HG03342 (cell line): ENCODE data around the gene MAP1LC3B2.

ENCODE experiments used
- ATAC-seq: cut with Tn5 transposase; IDR thresholded peaks from one replicate; pipeline ENCODE4 v1.9.1; 2021; ENCODE audit warnings: mild to moderate bottlenecking, moderate library complexity; ENCODE audit not compliant: unreplicated experiment

MAP1LC3B2 gene

DNA sequence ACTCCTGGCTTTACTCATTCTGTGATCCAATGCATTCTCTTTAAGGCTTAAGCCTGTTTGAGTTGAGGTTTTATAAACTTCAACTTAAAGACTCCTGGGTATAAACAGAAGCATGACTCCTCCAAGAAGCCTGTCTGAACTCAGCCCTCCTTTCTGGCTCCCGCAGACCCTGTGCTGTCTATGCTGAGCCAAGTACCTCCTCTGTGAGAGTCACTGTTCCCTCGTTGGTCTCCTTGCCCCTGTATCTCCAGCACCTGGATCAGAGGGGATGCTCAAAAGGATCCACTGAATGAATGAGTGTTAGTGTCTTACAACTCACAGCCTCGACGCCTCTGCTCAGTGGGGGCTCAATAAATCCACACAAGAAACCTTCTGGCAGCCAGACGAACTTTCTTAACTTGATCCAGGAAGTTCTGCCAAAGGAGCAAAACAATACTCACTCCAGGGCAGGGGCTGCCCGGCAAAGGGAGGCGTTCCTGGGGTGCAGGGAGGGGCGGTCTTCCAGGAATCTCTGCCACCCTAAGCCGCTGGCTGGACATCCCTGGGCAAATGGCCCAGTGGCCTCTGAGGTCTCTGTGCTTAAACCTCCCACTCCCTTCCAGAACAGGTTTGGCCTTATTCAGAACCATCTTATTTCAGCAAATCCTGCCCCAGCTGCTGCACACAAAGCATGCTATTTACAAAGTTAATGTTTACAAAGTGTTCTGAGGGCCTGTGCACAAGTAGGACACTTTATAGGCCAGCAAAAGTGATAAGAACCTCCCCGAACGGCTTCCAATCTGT, 32.9 kb downstream of the MAP1LC3B2 start:
- ATAC-seq, result no peak

DNA sequence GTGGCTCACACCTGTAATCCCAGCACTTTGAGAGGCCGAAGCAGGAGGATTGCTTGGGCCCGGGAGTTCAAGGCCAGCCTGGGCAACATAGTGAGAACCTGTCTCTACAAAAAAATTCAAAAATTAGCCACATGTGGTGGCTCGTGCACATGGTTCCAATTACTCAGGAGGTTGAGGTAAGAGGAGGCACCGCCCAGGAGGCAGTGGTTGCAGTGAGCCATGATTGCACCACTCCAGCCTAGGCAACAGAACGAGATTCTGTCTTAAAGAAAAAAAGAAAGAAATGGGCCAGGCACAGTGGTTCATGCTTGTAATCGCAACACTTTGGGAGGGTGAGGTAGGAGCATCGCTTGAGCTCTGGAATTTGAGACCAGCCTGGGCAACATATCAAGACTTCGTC, 33.5 kb downstream of the MAP1LC3B2 start:
- no peak for ATAC-seq

DNA sequence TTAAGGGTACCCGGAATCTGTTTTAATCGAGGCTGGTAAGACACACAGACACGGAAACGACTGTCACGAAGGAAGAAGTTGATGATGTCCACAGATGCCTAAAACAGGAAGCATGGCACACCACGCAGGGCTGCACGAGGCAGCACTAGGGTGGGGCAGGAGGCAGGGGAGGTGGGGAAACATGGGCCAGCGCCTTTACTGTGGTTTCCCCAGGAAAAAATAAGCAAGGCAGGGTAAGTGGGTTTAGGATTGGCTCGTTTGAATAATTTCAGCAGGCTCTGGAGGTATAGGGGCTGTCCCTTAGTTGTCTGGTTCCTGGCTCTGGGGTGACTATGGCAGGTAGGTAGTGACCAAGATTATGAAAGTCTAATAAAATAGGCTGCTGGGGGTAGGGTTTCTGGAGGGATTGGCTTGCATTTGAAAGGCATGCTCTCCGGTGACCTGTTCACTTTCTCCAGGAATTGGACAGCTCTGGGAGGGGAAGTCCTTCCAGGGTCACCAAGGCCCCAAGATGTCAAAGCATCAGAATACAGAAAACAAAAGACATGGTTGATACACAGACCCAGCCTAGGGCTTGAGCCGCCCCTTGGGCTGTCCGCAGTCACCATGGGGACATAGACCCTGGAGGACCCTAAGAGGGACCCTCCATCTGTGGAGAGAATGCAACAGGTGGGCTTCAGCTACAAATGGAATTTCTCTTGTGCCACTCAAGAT, 35.3 kb downstream of the MAP1LC3B2 start:
- ATAC-seq, result no peak

DNA sequence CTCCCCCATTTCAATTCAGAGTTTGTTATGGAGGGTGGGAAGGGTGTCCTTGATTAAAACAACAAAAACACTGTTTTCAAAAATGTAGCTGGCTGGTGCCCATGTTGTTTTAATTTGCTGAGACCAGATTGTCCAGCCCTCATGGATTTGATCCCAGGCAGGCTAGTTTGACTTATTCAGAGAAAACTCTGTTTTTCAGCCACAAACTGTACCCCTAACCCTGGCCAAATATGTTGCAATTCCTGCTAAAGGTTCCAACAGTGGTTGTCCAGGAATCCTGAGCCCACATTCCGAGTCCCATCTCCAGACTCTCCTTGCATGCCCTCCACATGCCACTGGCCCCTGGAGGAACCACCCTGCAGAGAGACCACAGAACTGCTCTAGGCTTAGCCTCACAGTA, 36.0 kb downstream of the MAP1LC3B2 start:
- ATAC-seq, result no peak

DNA sequence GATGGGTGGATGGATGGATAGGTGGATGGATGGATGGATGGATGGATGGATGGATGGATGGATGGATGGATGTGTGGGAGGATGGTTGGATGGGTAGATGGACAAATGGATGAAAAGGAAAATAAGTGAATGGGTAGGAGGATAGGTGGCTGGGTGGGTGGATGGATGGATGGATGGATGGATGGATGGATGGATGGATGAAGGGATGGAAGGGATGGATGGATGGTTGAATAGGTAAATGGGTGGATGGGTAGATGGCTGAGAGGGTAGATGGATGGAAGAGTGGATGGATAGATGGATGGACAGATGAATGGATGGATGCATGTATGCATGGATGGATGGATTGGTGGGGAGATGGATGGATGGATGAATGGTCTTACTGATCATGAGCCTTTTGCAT, 36.5 kb downstream of the MAP1LC3B2 start:
- ATAC-seq, result no peak

DNA sequence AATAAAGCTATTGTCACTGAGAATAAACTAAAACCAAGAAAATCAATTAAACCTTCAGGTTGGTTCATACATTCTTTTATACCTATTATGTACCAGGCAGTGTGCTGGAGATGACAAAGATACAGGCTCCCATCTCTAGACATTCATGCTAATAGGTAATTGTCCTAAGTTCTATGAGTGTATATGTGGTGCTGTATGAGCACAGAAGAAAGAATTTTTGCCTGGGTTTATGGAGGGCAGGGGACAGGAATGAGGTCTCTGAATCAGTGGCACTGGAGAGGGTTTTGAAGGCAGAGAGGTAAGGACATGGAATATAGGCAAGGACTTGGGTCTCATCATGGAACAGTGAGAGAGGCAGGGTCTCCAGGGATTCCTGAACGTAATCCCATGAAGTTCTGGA, 38.7 kb downstream of the MAP1LC3B2 start:
- no peak for ATAC-seq

DNA sequence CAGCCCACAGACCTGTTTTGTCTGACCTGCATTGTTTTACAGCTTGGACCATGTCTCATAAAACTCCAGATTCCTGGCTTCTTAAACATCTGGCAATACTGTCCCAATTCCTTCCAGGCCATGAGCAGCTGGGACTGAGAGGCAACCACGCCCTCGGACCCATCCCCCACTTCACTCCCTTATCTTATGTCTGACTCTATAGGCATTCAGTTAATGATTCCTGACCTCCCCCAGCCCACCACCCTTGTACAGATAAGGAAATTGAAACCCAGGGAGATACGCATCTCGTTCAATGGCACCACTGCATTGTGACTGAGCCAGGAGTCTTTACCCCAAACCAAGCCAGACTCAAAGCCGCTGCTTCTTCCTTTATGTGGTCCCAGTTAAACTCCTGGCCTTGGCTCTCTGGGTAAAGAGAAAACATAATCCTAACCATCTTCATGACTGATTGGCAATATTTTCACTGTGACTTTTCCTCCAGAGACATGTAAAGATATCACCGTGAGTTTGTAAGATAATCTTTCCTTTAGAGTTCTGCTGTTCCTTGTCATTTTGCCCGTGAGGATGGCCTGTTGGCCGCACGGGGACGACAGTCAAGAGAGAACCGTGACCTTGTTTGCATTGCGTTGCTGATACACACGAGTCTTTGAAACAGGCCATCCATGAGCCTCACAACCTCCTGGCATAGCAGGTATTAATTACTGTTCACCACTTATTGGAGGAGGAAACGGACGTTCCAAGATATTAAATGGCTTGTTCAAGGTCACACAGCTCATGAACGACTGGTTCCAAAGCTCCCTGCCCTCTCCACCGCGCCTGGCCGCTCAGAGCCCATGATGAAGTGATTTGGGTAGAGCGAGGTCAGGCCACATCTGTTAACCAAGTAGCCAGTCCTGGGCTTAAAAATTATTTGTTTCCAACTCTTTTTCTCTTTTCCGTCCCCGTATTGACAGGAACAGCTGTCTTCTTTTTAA, 39.4 kb downstream of the MAP1LC3B2 start:
- ATAC-seq, result no peak

DNA sequence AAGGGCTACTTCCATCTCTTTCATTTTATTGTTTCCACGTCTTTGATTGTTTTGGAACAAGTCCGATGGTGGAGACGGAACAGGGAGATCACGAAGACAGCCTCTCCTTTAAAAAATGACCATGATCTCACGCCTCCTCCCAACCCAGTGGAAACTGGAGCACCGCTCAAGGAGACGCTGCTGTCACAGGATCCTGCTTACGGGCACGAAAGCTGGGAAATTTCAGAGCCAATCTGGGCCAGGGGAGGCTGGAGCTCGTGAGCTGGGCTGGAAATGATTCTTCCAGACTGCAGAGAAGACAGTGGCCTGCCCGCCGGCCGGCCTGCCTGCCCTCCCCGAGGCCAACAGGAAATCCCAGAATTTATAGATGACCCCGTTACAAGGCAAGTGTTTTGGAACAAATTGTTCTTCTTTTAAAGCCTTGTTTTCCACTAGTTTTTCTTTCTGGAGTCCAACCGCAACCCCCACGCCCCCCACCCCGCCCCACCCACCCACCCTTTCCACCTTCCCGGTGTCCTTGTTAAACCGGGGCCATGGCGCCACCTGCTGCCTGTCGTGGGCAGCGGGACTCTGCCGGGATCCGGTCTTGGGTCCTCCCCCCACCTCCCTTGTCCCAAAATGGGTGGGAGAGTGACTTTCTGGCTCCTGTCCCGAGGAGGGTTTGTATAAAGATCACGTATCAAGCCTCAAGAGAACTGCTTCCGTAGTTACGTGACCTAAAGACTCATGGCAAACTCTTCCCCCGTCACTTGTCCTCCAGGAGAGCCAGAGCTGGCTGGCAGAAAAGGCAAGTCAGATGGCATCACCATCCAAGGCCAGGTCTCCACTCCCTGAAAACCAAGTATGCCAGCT, 40.3 kb downstream of the MAP1LC3B2 start:
- ATAC-seq, result no peak

DNA sequence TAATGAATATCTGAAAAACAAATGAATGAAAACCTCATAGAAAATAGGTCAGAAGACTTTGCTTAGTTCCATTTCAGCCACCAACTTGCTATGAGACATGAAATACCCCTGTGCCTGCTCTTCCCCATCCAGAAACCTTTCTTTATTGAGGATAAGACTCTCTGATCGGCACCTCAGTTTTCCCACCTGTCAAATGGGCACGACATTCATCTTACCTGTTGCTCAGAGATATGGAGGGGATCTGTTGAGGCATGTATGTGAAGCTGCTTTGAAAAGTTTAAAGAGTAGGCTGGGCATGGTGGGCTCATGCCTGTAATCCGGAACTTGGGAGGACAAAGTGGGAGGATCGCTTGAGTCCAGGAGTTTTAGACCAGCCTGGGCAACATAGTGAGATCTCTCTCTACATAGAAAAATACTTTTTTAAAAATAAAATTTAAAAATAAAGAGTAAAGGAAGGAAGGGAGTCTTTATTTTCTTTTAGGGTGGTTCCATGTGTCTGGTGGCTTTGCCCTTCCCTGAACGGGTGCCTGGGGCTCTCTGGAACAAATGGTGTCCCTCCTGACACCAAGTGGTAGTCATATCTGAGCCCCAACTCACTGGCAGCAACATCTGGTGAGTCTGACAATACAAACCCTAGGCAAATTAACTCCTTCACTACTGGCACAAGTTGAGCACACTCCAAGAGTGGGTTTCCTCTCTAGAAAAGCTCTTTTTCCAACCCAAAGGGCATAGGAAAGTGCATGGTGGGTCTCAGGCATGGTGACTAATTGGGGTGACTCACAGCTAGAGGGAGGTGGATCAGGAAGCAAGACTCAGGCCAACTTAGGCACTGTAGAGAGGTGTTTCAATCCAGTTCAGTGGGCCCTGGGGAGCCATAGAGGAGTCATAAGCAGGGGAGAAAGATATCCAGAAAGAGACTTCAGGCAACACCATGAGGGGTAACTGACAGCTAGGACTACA, 42.1 kb downstream of the MAP1LC3B2 start:
- no peak for ATAC-seq

DNA sequence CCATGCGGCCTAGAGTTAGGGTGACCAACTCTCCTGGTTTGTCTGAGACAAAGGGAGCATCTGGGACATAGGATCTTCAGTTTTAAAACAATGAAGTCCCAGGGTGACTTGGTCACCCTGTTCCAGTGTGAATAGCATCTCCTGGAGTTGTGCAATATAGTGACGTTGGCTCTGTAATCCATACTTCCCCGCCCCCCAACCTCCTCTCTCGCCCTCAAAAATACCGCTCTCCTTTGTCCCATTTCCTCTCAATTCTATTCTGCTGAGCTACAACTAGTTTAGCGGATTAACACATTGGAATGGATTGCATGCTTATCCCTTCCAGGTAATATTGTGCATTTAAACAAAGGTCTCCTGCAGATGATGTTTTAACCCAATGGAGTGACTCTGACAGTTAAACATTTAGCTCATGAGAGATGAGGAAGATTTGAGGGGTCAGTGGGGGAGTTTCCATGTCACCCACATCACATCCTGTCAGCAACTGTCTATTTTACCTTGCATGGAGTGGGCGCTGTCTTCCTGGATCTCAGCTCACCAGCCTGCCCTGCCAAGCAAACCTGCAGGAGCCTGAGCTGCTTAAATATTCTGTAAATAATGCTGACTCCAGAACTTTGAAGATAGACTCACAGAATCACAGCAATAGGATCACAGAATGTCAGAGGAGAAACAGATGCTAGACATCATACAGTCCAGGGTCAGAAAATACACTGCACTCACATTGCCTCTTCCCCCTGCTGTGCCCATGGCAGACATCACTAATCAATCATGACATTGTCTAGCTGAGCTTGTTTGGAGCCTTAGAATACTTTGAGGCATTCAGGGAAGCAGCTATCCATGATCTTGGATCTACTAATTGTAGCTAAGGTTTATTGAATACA, 43.0 kb downstream of the MAP1LC3B2 start:
- ATAC-seq, result no peak

DNA sequence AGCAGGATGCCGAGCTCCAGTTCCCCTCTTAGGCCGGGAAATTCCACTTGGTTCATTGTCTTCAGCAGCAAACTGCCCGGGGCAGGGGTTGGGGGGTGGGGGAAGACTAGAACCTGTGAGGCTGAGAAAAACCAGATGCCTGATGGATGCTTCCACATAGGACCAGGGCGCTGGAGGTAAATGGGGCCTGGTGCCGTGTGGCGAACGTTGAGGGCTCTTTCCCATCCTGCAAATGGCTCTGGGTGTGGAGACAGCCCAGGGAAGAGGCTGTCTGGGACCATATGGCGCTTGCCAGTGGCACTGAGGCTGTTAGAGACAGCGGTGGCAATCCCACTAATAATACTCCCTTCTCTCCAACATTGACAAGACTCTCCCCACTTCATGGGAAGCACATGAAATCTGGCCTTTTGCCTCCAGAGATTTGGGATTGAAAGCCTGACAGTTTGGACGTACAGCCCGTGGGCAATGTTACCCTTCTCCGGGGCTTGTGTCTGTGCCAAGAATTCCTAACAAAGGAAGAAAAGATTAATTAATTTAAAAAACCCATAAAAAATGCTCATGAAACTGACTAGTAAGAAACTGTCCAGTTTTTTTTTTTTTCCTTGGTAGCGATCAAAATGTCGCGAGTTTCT, 44.5 kb downstream of the MAP1LC3B2 start:
- no peak for ATAC-seq

DNA sequence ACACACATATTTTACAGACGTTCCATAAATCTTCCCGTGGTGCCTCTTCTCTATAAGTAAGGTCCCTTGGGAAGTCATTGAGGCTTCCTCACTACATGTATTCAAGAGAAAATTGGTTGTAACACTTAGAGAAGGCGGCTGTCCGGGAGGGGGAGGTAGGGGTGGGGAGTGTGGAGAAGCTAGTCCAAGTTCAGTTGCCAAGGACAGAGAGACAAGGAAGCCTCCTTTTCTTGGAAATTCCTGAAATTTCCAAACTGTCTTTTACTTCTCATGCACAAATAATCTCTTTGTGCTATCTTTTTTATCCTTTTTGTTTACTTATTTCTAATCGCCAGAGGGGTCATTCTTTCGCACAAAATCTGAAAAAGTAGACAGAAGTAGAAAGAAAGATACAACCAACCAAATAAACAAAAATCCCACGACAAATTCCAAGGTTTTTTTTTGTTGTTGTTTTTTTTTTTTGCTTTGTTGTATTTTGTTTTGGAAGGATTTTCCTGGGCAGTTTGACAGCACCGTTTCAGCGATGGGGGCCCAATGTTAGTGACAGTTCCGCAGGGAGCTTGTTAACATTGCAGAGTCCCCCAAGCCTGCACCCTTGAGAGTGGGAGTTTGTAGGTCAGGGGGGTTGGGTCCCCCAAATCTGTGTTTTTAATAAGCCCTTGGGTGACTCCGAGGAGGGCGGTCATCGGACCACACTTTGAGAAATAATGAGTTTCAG, 45.2 kb downstream of the MAP1LC3B2 start:
- ATAC-seq, result no peak

DNA sequence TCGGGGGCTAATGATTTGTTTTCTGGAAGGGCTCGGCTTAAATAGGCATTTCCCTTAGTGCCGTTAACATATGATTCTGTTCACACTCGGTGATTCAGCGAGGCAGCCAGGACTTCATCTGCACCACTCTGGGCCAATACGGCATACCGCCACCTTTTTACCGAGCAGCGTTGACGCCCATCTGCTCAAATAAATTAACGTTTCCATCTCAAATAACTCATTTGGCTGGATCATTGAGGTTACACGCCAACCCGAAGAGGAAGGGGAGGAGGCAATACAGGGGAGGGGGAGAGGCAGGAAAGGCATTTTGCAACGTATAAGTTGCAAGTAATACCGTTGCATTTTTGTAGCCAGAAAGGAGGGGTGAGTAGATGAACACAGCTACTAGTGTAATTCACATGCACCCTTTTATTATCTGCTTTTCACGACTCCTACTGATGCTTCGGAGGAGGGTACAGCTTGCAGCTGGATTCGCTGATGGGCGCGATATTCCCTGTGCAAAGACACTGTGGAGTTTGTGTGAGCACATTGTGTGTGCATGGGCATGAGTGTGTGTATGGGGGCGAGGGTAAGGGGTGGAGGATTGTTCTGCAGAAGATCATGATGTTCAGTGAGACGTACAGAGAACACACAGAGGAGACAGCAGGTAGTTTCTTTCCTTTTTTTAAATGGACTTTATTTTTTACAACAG, 45.9 kb downstream of the MAP1LC3B2 start:
- ATAC-seq, result no peak

DNA sequence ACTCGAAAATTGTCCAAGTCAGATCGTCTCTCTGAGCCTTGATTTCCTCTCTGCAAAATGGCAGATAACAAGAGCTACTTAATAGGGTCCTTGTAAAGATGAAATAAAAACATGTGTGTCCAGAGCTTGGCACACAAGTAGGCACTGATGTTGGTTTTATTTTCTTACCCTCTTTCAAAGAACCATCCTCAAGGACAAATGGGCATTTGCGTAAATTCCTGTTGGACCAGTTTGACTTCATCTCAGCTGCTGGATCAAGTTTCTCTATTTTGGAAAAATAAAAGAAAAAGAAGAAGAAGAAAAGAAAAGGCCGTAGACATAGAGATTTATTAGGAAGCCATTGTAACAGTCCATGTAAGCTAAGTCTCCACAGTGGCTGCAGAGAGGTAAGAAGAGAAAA, 47.2 kb downstream of the MAP1LC3B2 start:
- no peak for ATAC-seq

DNA sequence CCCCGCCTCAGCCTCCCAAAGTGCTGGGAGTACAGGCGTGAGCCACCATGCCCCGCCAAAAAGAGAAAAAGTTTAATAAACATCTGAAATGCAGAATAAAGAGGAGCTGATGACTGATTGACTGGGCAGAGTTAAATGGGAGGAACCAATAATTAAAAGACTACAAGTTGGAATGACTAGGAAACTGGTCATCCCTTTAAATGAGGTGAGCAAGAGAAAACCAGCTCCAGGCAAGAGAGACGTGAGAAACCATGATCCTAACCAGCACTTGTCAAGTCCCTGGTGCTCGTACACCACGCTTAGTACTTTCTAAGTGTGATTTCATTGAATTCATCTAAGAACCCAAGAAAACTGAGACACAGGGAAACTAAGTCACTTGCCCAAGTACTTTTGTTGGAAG, 47.9 kb downstream of the MAP1LC3B2 start:
- ATAC-seq, result no peak

DNA sequence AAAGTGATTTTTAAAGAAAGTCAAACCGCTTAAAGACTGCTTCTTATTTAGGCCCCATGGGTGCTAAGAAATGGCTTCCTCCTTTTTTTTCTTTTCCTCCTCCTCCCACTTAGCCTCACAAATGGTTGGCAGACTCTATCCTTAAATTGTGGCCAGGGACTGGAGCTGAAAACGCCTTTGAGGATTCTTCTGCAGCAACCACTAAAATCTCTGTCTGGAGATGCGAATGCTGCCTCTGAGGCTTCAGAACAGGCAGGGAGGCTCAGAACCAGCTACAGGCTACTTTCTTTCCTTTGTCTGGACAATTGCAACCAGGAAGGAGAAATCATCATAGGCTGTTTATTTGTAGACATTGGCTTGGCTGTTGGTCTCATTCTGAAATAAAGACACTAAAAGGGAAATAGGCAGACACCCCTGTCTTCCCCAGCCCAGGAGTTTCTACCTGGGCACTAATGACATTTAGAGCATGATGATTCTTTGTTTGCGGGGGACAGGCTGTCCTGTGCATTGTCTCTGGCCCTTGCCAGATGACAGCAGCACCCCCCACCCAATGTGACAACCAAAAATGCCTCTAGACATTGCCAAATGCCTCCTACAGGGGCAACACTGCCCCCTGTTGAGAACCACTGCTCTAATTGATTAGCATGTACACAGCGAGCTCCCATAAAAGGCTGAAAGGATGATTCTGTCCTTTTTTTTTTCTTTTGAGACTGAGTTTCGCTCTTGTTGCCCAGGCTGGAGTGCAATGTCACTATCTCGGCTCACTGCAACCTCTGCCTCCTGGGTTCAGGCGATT, 50.3 kb downstream of the MAP1LC3B2 start:
- no peak for ATAC-seq
